B cell (primary cell): ENCODE data around the gene RS1. TPM values are rescaled to one million over a fixed set of nuclear protein-coding genes. Genes with fewer than 3 reads are reported as not detected.

Source experiments
- ATAC-seq: fragments of 200-7000 bp; cut with Tn5 transposase; one replicate; pipeline ENCODE4 v1.10.0; 2021; ENCODE audit warnings: low read depth, mild to moderate bottlenecking, moderate number of reproducible peaks, moderate library complexity
- CTCF ChIA-PET: fragments of 350-600 bp; sonication (Branson Sonifier 250); formaldehyde crosslinking; loops from one replicate; lab custom pipeline; 2021; ENCODE audit warnings: antibody characterized with exemption, inconsistent platforms; lab: Charles Lee
- POLR2A ChIA-PET: fragments of 350-600 bp; sonication (Branson Sonifier 250); formaldehyde crosslinking; loops from one replicate; lab custom pipeline; 2021; ENCODE audit warnings: antibody characterized with exemption; lab: Charles Lee
- DNase-seq: peaks from one replicate; pipeline ENCODE4 v3.0.0; 2013
- H2AFZ ChIP-seq: 2 replicates; pipeline ENCODE4 v1.6.1; 2012; ENCODE audit warnings: mild to moderate bottlenecking, low read depth, low read length; ENCODE audit not compliant: insufficient read depth, poor library complexity, severe bottlenecking
- H3K27ac ChIP-seq, 2 donors: 1 replicate in 1 of 2; 2 replicates in 1 of 2; pipeline ENCODE4 v1.5.1; 2012 to 2013; ENCODE audit warnings: low read length in 2 of 2, mild to moderate bottlenecking in 2 of 2, moderate library complexity in 1 of 2
- H3K27me3 ChIP-seq, 4 experiments: fragments of 200-600 bp in 1 of 4; sonication (generic) in 1 of 4; replicated peaks in 1 of 4; 1 replicate in 2 of 4; 2 replicates in 2 of 4; pipeline versions ENCODE4 v1.6.1 to v1.7.0; 2013 to 2016; ENCODE audit warnings: low read length in 3 of 4, mild to moderate bottlenecking in 2 of 4, mixed read lengths in 1 of 4, moderate library complexity in 1 of 4; ENCODE audit not compliant: insufficient read depth in 4 of 4, control insufficient read depth in 3 of 4; ENCODE audit errors: control extremely low read depth in 1 of 4
- H3K36me3 ChIP-seq, 2 experiments: replicated peaks in 1 of 2; 1 replicate in 1 of 2; 2 replicates in 1 of 2; pipeline versions ENCODE4 v1.6.1 to v1.7.1; 2013; ENCODE audit warnings: low read length in 1 of 2; ENCODE audit not compliant: insufficient read depth in 2 of 2, control insufficient read depth in 1 of 2; ENCODE audit errors: control extremely low read depth in 1 of 2, extremely low read depth in 1 of 2
- H3K4me1 ChIP-seq, 2 donors: fragments of 200-600 bp in 1 of 2; sonication (generic) in 1 of 2; 1 replicate in 1 of 2; 2 replicates in 1 of 2; pipeline versions ENCODE4 v1.5.1 to v1.6.1; 2013 to 2017; ENCODE audit warnings: low read length in 2 of 2; ENCODE audit not compliant: control insufficient read depth in 2 of 2, insufficient read depth in 2 of 2
- H3K4me2 ChIP-seq: replicated peaks from 2 replicates; pipeline ENCODE3; 2012; ENCODE audit warnings: mild to moderate bottlenecking, low read depth, low read length; ENCODE audit not compliant: poor library complexity, severe bottlenecking
- H3K4me3 ChIP-seq, 5 experiments: fragments of 200-600 bp in 1 of 5; sonication (generic) in 1 of 5; 1 replicate in 3 of 5; 2 replicates in 2 of 5; pipeline versions ENCODE4 v1.5.1 to v1.7.0; 2011 to 2016; ENCODE audit warnings: low read length in 4 of 5, mild to moderate bottlenecking in 4 of 5, low read depth in 2 of 5, control low read depth in 1 of 5, moderate library complexity in 1 of 5; ENCODE audit not compliant: insufficient read depth in 1 of 5; ENCODE audit errors: control extremely low read depth in 1 of 5, extremely low read depth in 1 of 5
- H3K79me2 ChIP-seq: fragments of 200-600 bp; sonication (generic); one replicate; pipeline ENCODE4 v1.6.0; 2016; ENCODE audit warnings: low read length; ENCODE audit not compliant: control insufficient read depth, insufficient read depth
- H3K9ac ChIP-seq: fragments of 200-600 bp; sonication (generic); 2 replicates; pipeline ENCODE4 v1.6.1; 2017; ENCODE audit warnings: mild to moderate bottlenecking, low read length, moderate library complexity
- H3K9me3 ChIP-seq, 3 donors: one replicate each; pipeline versions ENCODE4 v1.6.1 to v1.7.1; 2013; ENCODE audit warnings: low read length in 2 of 3; ENCODE audit not compliant: control insufficient read depth in 2 of 3, insufficient read depth in 1 of 3; ENCODE audit errors: control extremely low read depth in 1 of 3
- H4K20me1 ChIP-seq: 2 replicates; pipeline ENCODE4 v1.6.0; 2012; ENCODE audit warnings: mild to moderate bottlenecking, low read length; ENCODE audit not compliant: insufficient read depth, control insufficient read depth, poor library complexity, severe bottlenecking
- H3K27ac Mint-ChIP-seq: one replicate; pipeline ENCODE4 v1.8.0; 2021; ENCODE audit warnings: mixed read lengths
- H3K27me3 Mint-ChIP-seq: one replicate; pipeline ENCODE4 v1.8.0; 2021; ENCODE audit warnings: mixed read lengths
- H3K4me1 Mint-ChIP-seq: one replicate; pipeline ENCODE4 v1.8.0; 2021; ENCODE audit warnings: mixed read lengths
- H3K4me3 Mint-ChIP-seq: one replicate; pipeline ENCODE4 v1.8.0; 2021; ENCODE audit warnings: mixed read lengths
- H3K9me3 Mint-ChIP-seq: one replicate; pipeline ENCODE4 v1.8.0; 2022; ENCODE audit warnings: mixed read lengths; ENCODE audit not compliant: insufficient read depth
- CTCF ChIP-seq: fragments of 200-600 bp; IDR thresholded peaks from one replicate; pipeline ENCODE4 v1.8.0; 2022; ENCODE audit warnings: antibody characterized with exemption, mild to moderate bottlenecking
- EZH2 ChIP-seq: IDR thresholded peaks from 2 replicates; pipeline ENCODE4 v1.6.1; 2012; ENCODE audit warnings: borderline replicate concordance, low read depth, mild to moderate bottlenecking, moderate library complexity, low read length; ENCODE audit not compliant: insufficient read depth, poor library complexity, severe bottlenecking
- WGBS: methylation state at CpG from one replicate; pipeline ENCODE4 v1.1.5; 2013; ENCODE audit warnings: missing lambda C conversion rate; ENCODE audit not compliant: insufficient coverage; 5-methylcytosine and 5-hydroxymethylcytosine counted together
- intact Hi-C: fragments of 100-400 bp; cut with micrococcal nuclease; formaldehyde crosslinking; loops from one replicate; pipeline ENCODE4 v1.10.0; 2022
- polyA plus RNA-seq: library from polyadenylated mRNA; depleted of rRNA; stranded (reverse); fragments of >200 nt; gene quantifications from 2 replicates; pipeline ENCODE4 v1.2.3, GENCODE V29; 2012
- total RNA-seq, 2 donors: library from RNA; stranded (reverse); fragments of 120-200 nt in 1 of 2; gene quantifications; 1 replicate in 1 of 2; 2 replicates in 1 of 2; pipeline versions ENCODE4 v1.2.3 to v1.2.4, GENCODE V29; 2013 to 2022

Gene RS1
- total and polyA plus RNA-seq, 2 donors (not counting 1 experiment from before 2014, with no cell fraction given), result not detected

GRCh38 chrX:18652636-18653035 lies 19.3 kb downstream of the RS1 start:
- CTCF ChIA-PET, result no interaction called here
- H3K27ac Mint-ChIP-seq, result no peak overlapping the region

DNA sequence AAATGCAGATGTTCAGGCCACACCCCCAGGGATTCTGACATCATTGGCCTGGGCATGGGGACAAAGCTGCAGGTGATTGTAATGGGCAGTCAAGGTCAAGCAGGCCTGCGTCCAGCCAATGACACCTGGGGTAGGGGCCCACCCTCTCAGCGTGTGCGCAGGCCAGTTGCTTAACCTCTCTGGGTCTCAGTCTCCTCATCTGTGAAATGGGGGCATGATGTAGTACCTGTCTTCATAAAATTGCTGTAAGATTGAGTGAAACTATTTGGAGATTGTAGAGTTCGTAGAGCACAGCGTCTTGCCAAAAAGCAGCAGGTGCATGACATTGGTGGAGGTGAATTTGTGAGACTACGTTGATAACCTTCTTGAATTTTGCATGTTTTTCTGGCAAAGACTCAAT lies 21.2 kb downstream of the RS1 start:
- 92% methylated on average over 2 of the region's 6 CpGs for WGBS
- Histone ChIP-seq H3K27me3 (no peaks in the 10 kb centered on the region), H4K20me1 (no peaks in the 10 kb centered on the region), H3K4me2 (no peak overlapping the region), H3K4me3 (no peak overlapping the region), H2AFZ (no peak overlapping the region), H3K27ac (no peak overlapping the region), H3K36me3 (no peaks in the 10 kb centered on the region), H3K9me3 (no peaks in the 10 kb centered on the region), H3K9ac (no peak overlapping the region), H3K79me2 (no peaks in the 10 kb centered on the region), H3K4me1 (no peaks in the 10 kb centered on the region)
- Mint-ChIP-seq H3K9me3 (no peaks in the 10 kb centered on the region), H3K27me3 (no peaks in the 10 kb centered on the region), H3K4me1 (no peaks in the 10 kb centered on the region), H3K4me3 (no peak overlapping the region), H3K27ac (no peak overlapping the region)
- no peak for DNase-seq
- TF ChIP-seq EZH2 (no peak), CTCF (no peak)
- ChIA-PET POLR2A (no interaction called here), CTCF (no interaction called here)
- ATAC-seq, result no peak
- intact Hi-C loops, result no loop called here

More at GRCh38 chrX:18652636-18653035, 19.3 kb downstream of the RS1 start:
- no peak overlapping the region for H3K27ac ChIP-seq
- H3K36me3 ChIP-seq, result no peaks in the 10 kb centered on the region
- no peaks in the 10 kb centered on the region for H3K79me2 ChIP-seq
- H3K4me3 ChIP-seq, result no peak overlapping the region
- no peak overlapping the region for H3K9ac ChIP-seq
- POLR2A ChIA-PET, result no interaction called here
- no peak for TF ChIP-seq EZH2
- TF ChIP-seq CTCF, result no peak
- intact Hi-C loops, result no loop called here
- DNase-seq (no peak), ATAC-seq (no peak)
- Mint-ChIP-seq H3K4me1 (no peaks in the 10 kb centered on the region), H3K27me3 (no peaks in the 10 kb centered on the region), H3K9me3 (no peaks in the 10 kb centered on the region), H3K4me3 (no peak overlapping the region)
- H3K27me3 ChIP-seq, result no peaks in the 10 kb centered on the region
- no peak overlapping the region for H2AFZ ChIP-seq
- no peaks in the 10 kb centered on the region for H3K4me1 ChIP-seq
- no peaks in the 10 kb centered on the region for H3K9me3 ChIP-seq
- no peaks in the 10 kb centered on the region for H4K20me1 ChIP-seq
- no peak overlapping the region for H3K4me2 ChIP-seq
